Activated CD8-positive, alpha-beta memory T cell treated with anti-CD3 and anti-CD28 coated beads, Interleukin-2, amount 50 U/mL, for 24 hours (primary cell): ENCODE results near the gene ZNF521.
"Not testable (repeated sequence)": the region's sequence is repeated elsewhere in the genome, so short reads cannot be mapped to it uniquely, and the experiment has no call there.

Experiments used
- DNase-seq: peaks from one replicate; pipeline ENCODE4 v3.0.0-alpha.2; 2020; ENCODE audit errors: extremely low read depth

Gene ZNF521

DNA sequence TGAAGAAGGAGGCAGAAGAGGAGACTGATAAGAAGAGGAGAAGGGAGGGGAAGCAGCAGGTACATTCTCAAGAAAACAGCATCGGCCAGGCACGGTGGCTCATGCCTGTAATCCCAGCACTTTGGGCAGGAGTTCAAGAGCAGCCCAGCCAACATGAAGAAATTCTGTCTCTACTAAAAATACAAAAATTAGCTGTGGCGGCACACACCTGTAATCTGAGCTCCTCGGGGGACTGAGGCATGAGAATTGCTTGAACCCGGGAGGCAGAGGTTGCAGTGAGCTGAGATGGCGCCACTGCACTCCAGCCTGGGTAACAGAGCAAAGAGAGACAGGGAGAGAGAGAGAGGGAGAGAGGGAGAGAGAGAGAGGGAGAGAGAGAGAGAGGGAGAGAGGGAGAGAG lies 318.8 kb downstream of the ZNF521 start:
- not testable (repeated sequence) for DNase-seq

DNA sequence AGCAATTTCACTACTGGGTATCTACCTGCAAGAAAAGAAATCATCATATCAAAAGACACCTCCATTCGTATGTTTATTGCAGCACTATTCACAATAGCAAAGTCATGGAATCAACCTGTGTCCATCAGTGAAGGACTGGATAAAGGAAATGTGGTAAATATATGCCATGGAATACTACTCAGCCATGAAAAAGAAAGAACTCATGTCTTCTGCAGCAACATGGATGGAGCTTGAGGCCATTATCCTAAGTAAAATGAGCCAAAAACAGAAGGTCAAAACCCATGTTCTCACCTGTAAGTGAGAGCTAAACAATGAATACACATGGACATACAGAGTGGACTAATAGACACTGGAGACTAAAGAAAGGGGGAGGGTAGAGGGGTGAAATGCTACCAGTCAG lies 322.2 kb downstream of the ZNF521 start:
- DNase-seq, result no peak

DNA sequence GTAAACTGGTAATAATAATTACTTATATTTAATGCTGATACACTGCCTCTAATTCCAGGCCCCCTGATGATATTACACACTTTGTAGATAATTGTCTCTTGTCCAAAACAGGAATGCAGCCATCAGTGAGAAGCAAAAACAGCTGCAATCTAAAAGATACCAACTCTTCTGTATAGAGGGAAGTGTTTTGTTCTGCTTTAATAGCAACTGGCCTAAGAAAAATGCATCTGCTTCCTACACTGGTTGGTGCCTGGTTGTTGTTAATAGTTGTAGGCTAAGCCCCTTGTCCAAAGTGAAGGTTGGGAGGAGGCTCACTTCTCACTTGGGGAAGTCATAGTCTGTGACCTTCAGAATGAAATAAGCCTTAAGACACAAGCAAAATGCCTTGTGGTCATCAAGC lies 332.0 kb downstream of the ZNF521 start:
- no peak for DNase-seq

- no peak for DNase-seq
Measured at GRCh38 chr18:25019086-25019860, 332.7 kb downstream of the ZNF521 start.

- no peak for DNase-seq
Measured at GRCh38 chr18:25016666-25017065, 335.3 kb downstream of the ZNF521 start.

GRCh38 chr18:25016181-25016580 lies 335.8 kb downstream of the ZNF521 start:
- no peak for DNase-seq
